Gastroesophageal sphincter (tissue), 3 donors: ENCODE measurements around the gene TK1.

Experiments
- CTCF ChIP-seq, 4 experiments: fragments of 200-600 bp in 2 of 4; fragments of 450-650 bp in 2 of 4; sonication (generic) in 1 of 4; IDR thresholded peaks; one replicate each; pipeline ENCODE4 v1.5.1; 2017 to 2019; ENCODE audit warnings: antibody characterized with exemption in 4 of 4, mild to moderate bottlenecking in 2 of 4, moderate library complexity in 2 of 4
- POLR2AphosphoS5 ChIP-seq: sonication (generic); formaldehyde crosslinking; IDR thresholded peaks from one replicate; pipeline ENCODE4 v1.6.1; 2017; ENCODE audit warnings: antibody characterized with exemption

- no peak for TF ChIP-seq CTCF (IDR thresholded peaks at IDR 0.05)
- TF ChIP-seq POLR2AphosphoS5, result no peak
These were observed 21.9 kb downstream of the TK1 start for GRCh38 chr17:78164748-78165607.
